RWPE2 (cell line): Measurements from ENCODE around the gene UQCRHL.

Experiments
- ATAC-seq: fragments of 200-7000 bp; cut with Tn5 transposase; 3 replicates; pipeline ENCODE4 v1.9.1; 2021; ENCODE audit warnings: low read depth
- DNase-seq: peaks from one replicate; pipeline ENCODE4 v3.0.0-alpha.2; 2020; ENCODE audit warnings: low spot score
- H3K27ac ChIP-seq: fragments of 450-650 bp; 2 replicates; pipeline ENCODE4 v1.5.1; 2017; ENCODE audit warnings: mild to moderate bottlenecking; ENCODE audit not compliant: poor library complexity, severe bottlenecking
- H3K27me3 ChIP-seq: fragments of 250-450 bp; sonication (Bioruptor Pico); 2 replicates; pipeline ENCODE4 v1.5.1; 2021; ENCODE audit warnings: mild to moderate bottlenecking, moderate library complexity; ENCODE audit not compliant: insufficient read depth, poor library complexity, severe bottlenecking
- H3K36me3 ChIP-seq: fragments of 250-450 bp; sonication (Bioruptor Pico); 2 replicates; pipeline ENCODE4 v1.5.1; 2020; ENCODE audit warnings: low read depth, mild to moderate bottlenecking, moderate library complexity
- H3K4me1 ChIP-seq: fragments of 250-450 bp; sonication (Bioruptor Pico); 2 replicates; pipeline ENCODE4 v1.5.1; 2021; ENCODE audit warnings: mild to moderate bottlenecking, moderate library complexity; ENCODE audit not compliant: insufficient read depth, poor library complexity, severe bottlenecking
- H3K4me3 ChIP-seq: fragments of 250-450 bp; sonication (Bioruptor Pico); 2 replicates; pipeline ENCODE4 v1.5.1; 2021; ENCODE audit warnings: mild to moderate bottlenecking, moderate library complexity; ENCODE audit not compliant: severe bottlenecking
- H3K9me3 ChIP-seq: fragments of 250-450 bp; sonication (Bioruptor Pico); 2 replicates; pipeline ENCODE4 v1.5.1; 2021; ENCODE audit warnings: mild to moderate bottlenecking, moderate library complexity; ENCODE audit not compliant: severe bottlenecking
- CTCF ChIP-seq: fragments of 450-650 bp; IDR thresholded peaks from one replicate; pipeline ENCODE4 v1.5.1; 2017; ENCODE audit warnings: mild to moderate bottlenecking, moderate library complexity; ENCODE audit not compliant: poor library complexity, severe bottlenecking

The UQCRHL gene

DNA sequence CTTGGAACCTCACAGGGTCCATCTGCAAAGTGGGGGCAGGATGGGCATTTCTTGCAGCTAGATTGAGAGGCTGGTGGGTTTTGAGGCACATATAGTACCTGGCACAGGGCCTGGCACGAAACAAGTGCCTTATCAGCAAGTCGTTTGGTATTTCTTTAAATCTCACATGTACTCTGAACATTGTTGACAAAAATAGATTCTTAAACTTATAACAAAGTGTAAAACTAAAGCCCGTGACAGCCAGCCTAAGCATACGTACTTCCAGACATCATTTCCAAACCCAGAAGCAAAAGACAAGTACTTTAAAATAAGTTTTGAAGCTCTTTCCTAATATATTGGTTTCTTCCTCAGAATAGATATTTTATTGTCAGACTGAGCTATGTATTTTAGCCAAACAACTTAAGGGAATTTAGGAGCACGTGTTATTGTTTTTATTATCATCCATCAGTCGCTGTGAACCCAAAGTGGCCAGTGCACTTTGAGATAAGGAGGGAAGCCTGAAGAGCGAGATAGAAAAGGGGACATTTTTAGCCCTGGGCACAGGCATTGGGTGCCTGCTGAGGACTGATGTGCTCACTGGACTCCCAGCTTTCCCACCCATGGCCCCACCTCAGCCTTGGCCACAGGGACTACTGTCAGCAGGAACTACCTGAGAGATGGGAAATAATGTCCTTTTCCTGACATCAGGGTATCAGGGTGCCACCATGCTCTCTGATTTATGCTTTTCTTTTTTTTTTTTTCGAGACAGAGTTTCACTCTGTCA, 45.9 kb downstream of the UQCRHL start:
- peaks cover 51% of the 10 kb centered on the region for H3K4me1 ChIP-seq
- peak overlapping the region; percentile 79 for H3K4me3 ChIP-seq
- ATAC-seq = no peak
- H3K36me3 ChIP-seq = peaks cover 43% of the 10 kb centered on the region
- H3K9me3 ChIP-seq = no peaks in the 10 kb centered on the region
- peak overlapping the region; percentile 94 for H3K27ac ChIP-seq
- no peaks in the 10 kb centered on the region for H3K27me3 ChIP-seq
- no peak for DNase-seq
- TF ChIP-seq CTCF = no peak

DNA sequence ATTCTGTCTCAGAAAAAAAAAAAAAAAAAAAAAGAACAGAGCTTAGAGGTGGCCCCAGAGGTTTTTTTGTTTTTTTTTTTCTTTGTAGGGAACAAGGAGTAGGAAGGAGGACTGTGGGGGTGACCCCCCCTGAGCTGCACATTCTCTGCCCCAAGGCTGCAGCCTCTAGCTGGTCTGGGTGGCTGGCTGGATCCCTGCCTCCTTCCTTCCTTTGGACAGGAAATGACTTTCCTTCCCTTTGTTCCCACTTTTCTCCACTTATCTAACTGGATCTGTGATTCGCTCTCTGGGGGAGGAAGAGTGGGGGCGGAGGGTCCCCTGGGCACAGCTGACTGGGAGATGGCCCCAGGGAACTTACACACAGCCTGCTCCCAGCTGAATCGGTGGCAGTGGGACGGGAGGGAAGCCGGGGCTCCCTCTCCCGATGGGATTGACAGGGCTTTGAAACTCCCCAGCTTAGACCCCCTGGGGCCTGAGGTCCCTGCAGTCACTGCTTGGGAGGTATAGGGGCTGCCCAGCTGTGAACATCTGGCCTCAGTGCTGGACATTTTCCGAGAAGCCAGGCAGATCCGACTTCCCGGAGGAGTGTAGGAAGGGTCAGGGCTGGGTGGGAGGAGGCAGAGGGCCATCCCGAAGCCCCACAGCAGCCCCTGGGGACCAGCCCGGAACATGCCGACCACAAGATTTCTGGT, 46.8 kb downstream of the UQCRHL start:
- Histone ChIP-seq H3K4me3 (peak overlapping the region; percentile 79), H3K36me3 (peaks cover 34% of the 10 kb centered on the region), H3K4me1 (peaks cover 48% of the 10 kb centered on the region), H3K27me3 (no peaks in the 10 kb centered on the region), H3K9me3 (no peaks in the 10 kb centered on the region), H3K27ac (peak overlapping the region; percentile 94)
- TF ChIP-seq CTCF = no peak
- DNase-seq = peak; percentile 72
- ATAC-seq = peak; percentile 11; the same call in 1 of the 3 replicates

GRCh38 chr1:15758953-15759661, 48.3 kb downstream of the UQCRHL start:
- DNase-seq (no peak), ATAC-seq (peak; percentile 7; the same call in 2 of the 3 replicates)
- Histone ChIP-seq H3K27me3 (no peaks in the 10 kb centered on the region), H3K4me1 (peaks cover 32% of the 10 kb centered on the region), H3K27ac (peak overlapping the region; percentile 94), H3K4me3 (peak overlapping the region; percentile 79), H3K36me3 (peaks cover 20% of the 10 kb centered on the region; the same call in 1 of the 2 replicates), H3K9me3 (no peaks in the 10 kb centered on the region)
- TF ChIP-seq CTCF = no peak

DNA sequence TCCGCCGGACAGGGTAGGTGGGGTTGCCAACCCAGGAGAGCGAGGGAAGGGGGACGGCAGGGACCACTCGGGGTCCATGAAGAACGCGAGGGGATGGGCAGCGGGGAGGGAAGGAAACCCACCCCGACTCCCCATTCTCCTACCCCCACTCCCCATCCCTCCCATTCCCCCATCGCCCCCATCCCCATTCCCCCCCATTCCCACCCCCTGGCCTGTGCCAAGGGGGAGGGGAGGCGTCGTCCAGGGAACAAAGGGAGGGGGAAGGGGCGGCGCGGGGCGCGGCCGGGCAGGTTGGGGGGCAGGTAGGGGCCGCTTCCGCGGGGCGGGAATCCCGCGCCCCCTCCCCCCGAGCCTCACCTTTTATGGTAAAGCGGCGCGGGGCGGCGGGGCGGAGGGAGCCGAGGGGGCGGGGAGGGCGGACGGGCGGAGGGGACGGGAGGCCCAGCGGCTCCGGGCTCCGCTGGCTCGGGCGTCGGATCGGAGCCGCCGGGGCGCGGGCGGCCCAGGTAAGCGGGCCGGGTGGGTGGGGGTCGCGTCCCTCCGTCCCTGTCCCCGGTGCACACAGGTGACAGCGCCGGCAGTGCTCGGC, 49.0 kb downstream of the UQCRHL start, which contains the start of gene FBLIM1:
Gene FBLIM1 (plus strand): TSS at position 453 of the 589 bp plus-strand sequence. CDS start 6,189 bp downstream, outside the sequence.
- H3K4me3 ChIP-seq = peak within 1 kb of the TSS; percentile 79
- H3K27me3 ChIP-seq = no peaks in the 10 kb centered on the region
- H3K36me3 ChIP-seq = peaks cover 20% of the 10 kb centered on the region; the same call in 1 of the 2 replicates
- TF ChIP-seq CTCF = no peak
- peak; percentile 30; the same call in 2 of the 3 replicates for ATAC-seq
- peak within 1 kb of the TSS; percentile 94 for H3K27ac ChIP-seq
- peaks cover 25% of the 10 kb centered on the region for H3K4me1 ChIP-seq
- no peaks in the 10 kb centered on the region for H3K9me3 ChIP-seq
- no peak for DNase-seq
